GM21360 (cell line): ENCODE measurements around the gene CSF2.

Experiments used
- ATAC-seq: cut with Tn5 transposase; IDR thresholded peaks from one replicate; pipeline ENCODE4 v1.9.1; 2021; ENCODE audit warnings: mild to moderate bottlenecking, moderate library complexity; ENCODE audit not compliant: unreplicated experiment

Gene CSF2

DNA sequence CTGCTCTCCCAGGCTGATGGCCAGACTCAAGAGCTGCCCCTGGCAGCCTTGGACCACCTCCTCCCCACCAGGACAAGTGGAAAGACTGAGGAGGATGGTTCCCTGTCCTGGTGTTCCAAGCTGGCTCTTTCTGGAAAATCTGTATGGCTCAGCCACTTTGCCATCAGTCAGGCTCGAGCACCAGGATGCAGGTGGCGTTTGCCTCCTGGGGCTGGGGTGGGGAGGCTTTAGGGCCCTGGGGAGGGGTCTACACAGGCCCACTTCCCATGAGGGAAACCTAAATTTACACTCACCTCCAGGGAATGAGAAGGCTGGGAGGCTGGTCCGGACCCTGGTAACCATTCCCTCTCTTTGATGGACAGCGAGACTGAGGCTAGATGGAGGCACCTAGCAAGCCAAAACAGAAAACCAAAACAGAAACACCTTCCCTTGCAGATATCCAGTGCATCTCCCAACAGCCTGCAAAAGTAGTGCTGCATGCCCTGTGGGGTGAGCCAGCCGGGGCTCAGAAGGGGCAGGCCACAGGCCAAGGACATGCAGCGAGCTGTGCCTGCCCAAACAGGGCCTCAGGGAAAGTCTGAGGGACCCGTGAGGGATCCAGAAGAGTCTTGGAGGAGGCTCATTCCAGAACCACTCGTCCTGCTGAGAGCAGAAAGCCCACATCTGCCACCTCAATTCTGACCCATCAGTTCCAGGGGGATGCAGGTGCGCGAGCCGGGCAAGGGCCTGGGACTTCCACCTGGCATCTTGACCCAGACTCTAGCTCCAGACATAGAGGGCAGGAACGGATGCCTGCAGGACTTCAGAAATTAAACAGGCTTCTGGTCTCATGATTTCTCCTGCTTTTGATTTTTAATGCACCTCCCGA, 5.4 kb upstream of the CSF2 start:
- no peak for ATAC-seq

DNA sequence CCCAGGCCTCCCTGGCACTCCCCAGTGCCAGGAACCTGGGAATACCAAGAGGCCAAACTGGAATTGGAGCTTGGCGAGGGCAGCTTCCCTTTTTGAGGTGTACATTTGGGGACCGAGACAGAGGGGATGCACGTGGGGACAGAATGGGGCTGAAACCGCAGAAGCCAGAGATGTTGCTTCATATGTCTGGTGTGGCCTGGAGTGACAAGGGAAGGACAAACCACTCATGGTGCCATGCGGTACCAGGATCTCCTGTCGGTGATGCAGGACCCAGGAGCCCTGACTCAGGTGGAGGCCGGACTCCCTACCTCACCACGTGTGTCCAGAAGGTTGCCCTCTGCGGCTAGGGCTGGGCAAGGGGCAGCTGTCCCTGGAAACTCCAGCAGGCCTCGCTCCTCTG, 4.0 kb upstream of the CSF2 start:
- ATAC-seq: no peak

DNA sequence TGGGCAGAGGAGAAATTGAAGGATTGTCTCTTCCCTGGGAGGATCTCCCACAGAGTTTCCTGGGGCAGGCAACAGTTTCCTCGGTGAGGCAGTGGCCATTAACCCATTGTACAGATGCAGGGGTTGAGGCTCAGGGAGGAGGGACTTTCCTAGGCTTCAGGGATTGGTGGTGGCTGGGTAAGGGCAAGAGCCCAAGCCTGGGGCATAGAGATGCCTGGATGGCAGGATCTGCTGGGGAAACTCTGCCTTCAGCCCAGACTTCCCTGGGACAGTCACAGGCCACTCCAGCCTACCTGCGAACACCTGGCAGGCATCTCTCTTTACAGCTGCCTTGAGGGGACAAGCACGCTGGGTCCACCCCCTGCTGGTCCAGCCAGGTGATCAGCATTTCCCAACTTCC, 3.6 kb upstream of the CSF2 start:
- no peak for ATAC-seq

GRCh38 chr5:132070460-132071337, 2.9 kb upstream of the CSF2 start:
- no peak for ATAC-seq

- no peak for ATAC-seq
Measured at GRCh38 chr5:132071338-132071707, 2.3 kb upstream of the CSF2 start.

DNA sequence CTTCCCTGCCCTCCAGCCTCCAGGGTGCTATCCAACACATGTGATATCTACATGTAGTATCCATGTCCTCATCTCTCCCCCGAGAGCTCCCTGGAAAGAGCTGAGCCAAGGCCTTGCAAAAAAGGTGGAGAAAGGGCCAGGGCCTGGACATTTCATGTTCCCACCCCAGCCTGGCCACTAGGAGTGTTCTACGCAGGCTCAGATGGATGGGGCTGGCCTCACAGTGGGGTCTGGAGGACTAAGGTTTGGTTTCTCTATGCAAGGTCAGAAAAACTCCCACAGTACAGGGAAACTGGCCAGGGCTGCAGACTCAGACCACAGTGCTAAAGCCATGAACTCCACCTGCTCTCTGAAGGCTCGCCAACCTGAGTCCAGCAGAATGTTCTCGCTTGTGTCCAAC, 1.5 kb upstream of the CSF2 start:
- ATAC-seq: no peak

GRCh38 chr5:132072528-132072927, 1.1 kb upstream of the CSF2 start:
- no peak for ATAC-seq

GRCh38 chr5:132074091-132074771, 642 bp downstream of the CSF2 start:
- no peak for ATAC-seq

- ATAC-seq: no peak
Measured at GRCh38 chr5:132074772-132075718, 1.5 kb downstream of the CSF2 start.

DNA sequence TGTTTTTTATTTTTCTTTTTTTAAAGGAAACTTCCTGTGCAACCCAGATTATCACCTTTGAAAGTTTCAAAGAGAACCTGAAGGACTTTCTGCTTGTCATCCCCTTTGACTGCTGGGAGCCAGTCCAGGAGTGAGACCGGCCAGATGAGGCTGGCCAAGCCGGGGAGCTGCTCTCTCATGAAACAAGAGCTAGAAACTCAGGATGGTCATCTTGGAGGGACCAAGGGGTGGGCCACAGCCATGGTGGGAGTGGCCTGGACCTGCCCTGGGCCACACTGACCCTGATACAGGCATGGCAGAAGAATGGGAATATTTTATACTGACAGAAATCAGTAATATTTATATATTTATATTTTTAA, 2.1 kb downstream of the CSF2 start:
- no peak for ATAC-seq

DNA sequence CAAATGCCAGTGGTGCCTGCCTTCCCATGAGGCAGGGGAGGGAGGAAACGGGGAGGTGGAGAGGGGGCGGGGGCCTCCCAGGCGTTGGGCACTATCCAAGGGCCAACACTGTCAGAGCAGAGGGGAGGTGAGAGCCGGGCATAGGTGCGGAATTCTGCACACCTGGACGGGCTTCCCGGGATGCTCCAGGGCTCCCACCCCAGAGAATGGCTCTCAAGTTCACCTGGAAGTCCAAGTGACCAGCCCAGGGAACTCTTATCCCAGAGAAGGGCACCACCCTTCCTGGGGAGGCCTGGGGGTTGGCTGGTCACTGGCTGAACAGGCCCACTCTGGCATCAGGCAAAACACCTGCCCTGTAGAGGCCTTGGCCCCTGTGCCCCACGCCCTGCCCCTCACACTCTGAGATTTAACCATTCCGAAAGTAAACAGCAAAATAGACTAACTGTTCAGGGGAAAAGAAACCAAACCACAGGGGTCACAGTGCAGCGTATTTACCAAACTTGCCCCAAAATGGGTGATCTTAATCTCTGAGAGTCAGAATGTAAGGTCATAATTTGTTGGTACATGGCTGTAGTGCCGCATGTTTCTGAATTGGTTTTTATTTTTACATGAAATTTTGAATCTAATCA, 2.7 kb downstream of the CSF2 start:
- ATAC-seq: no peak

DNA sequence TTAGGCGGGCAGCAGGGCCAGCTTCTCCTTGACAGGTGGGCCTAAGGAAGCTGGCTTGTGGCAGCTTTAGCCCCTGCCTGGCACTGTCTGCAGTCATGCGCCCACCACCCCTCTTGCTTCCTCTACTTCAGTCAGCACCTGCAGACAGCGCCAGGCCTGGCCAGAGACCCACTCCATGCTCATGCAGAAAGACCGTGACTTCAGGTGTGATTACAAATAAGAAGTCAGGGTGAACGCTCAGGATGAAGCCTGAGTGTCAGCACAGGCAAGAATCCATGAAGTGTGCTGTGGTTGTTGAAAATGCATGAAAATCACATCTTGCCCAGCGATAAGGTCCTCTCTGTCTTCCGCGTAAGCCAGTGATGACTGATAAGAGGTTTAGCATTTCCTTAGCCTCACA, 3.4 kb downstream of the CSF2 start:
- no peak for ATAC-seq

GRCh38 chr5:132079081-132079480, 5.5 kb downstream of the CSF2 start:
- no peak for ATAC-seq

GRCh38 chr5:132079619-132080018, 6.0 kb downstream of the CSF2 start:
- no peak for ATAC-seq

GRCh38 chr5:132080595-132080994, 7.0 kb downstream of the CSF2 start:
- no peak for ATAC-seq

DNA sequence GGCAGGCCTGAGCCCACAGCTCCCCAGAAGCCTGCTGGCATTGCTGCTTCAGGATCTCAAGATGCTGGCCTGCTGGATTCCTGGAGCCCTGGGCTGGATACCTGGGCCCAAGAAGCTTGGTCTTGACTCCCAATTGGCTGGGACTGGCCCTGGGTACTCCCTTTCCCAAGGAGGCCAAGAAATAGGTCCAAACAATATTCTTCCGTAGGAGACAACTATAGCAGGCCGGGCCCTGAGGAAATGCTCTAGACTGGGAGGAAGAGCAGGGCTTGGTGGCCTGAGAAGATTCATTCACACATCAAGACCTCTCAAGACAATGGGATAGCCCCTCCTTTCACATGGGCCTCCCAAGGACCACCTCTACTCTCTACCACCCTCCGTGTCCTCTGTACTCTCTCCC, 7.9 kb downstream of the CSF2 start:
- ATAC-seq: no peak

- ATAC-seq: no peak
Measured at GRCh38 chr5:132082329-132083023, 8.9 kb downstream of the CSF2 start.

DNA sequence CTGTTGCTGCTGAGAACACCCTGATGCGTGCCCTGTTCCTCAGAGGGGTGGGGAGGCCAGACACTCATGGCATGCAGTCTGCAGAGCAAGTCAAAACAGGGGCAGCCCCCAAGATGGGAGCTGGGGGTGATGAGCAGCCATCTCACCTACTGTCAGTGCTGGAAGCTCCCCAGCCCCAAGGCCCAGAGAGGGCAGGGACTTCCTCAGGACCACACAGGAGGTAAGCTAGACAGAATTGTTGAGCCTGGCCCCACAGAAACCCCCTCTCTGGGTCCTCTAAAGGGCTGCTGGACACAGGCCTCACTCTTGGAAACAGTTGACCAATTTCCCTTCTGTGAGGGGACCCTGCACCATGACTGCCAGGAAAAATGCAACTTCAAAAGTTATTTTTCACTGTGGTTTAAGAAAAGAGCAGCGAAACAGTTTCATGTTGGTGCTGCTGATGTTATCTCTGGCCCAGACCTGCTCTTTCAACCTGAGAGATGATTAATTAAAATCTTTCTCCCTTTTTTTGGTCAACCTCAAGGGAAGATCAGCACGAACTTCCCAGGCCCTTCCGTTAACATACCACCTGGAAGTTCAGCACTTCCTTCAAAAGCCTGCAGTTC, 9.6 kb downstream of the CSF2 start:
- no peak for ATAC-seq

- no peak for ATAC-seq
Measured at GRCh38 chr5:132085686-132086085, 12.1 kb downstream of the CSF2 start.
